Measurements from ENCODE around the gene ST8SIA6. TPM values are rescaled to one million over a fixed set of nuclear protein-coding genes. Genes with fewer than 3 reads are reported as not detected.
"Not testable (repeated sequence)": the region's sequence is repeated elsewhere in the genome, so short reads cannot be mapped to it uniquely, and the experiment has no call there.

Gene ST8SIA6
- total RNA-seq, 1 donor from 2014 or later, result 4.3 TPM

- DNase-seq (ENCODE audit: low spot score), result no peak
Measured at GRCh38 chr10:17457083-17457482, 2.7 kb upstream of the ST8SIA6 start.

DNA sequence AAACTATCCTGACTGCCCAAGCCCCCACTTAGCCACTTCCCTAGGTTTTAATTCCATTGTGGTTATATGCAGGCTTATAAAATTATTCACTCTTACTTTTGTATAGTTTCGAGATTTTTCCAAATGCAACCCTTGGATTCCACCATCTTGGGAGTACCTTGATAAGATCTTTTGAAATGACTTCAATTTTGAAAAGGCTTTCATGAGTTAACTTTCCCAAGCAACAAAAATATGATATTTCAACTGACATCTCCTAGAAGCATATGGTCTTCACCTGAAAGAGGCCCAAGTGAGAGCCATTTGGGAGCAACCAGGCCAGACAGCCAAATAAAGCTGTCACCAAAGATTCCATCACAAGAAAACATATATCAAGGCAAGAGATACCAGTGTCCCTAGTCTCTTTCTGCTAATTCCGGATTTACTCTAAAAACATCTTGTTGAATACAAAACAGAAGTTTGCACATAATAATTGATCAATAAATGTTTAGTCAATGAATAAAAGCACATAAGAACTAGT, 1.7 kb upstream of the ST8SIA6 start:
- DNase-seq (ENCODE audit: low spot score), result no peak

GRCh38 chr10:17455015-17455520, 673 bp upstream of the ST8SIA6 start:
- DNase-seq (ENCODE audit: low spot score), result no peak

DNA sequence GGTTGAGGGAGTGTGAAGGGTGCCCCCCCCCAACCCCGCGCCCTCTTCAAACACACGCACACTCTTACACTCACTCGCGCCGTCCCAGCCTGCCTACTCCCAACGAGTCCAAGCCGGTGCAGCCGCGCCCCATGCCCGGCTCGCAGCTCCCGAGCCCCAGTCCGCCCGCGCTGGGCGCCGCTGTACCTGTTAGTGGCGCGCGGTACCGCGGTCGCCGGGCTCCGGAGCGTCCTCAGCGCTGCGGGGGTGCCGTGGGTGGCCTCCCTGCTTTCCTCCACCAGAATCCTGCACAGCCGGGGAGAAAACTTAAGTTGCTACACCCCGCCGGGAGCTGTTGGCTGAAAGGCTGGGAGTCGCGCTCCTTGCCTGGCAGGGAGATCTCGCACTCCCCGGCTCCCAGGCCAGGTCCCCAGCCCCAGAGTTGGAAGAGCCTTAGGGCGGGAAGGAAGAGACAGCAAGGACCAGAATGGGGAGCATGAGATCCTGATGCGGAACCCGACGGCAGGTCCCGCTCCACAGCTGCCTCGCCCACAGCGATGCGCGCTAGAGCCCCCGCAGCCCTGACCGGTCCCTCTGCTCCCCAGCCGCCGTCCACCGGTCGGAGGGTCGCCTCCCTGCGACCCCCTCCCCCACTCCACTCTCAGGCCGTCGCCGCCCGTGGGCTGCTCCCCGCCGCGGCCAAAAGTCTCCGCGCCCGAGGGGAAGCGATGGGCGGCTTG, 863 bp downstream of the ST8SIA6 start:
- DNase-seq (ENCODE audit: low spot score), result no peak

- DNase-seq (ENCODE audit: low spot score), result no peak
Measured at GRCh38 chr10:17453035-17453372, 1.4 kb downstream of the ST8SIA6 start.

DNA sequence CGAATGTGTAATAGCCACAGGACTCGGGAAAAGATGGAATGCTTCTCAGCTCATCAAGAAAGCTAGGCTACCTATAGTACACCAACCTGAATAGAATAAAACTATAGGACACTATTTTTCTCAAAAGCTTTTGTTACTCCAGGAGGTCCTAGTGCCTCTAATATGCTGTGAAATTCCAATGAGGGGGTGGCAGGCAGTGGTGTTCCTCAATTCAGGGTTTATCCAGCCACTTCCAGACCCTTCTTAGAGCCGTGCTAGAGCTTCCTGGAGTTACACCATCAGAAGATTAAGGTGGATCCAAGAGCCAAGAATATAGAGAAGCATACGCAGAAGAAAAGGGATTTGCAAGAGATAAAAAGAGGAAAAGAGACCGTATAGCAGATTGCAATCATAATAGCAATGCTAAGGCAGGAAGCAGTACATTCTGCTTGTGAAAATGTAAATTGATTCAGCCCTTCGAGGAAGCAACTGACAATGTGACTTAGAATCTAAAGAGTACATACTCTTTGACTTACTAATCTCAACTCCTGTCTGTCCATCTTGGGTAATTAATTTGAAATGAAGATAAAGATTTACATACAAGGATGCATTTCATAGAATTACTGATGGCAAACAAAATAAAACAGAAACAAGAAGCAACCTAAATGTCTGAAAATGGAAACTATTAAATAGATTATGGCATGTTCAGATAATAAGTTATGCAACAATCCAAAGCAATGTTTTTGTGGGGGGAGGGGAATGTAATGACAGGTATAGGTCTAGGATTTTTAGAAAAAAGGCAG, 2.1 kb downstream of the ST8SIA6 start:
- DNase-seq (ENCODE audit: low spot score), result no peak

DNA sequence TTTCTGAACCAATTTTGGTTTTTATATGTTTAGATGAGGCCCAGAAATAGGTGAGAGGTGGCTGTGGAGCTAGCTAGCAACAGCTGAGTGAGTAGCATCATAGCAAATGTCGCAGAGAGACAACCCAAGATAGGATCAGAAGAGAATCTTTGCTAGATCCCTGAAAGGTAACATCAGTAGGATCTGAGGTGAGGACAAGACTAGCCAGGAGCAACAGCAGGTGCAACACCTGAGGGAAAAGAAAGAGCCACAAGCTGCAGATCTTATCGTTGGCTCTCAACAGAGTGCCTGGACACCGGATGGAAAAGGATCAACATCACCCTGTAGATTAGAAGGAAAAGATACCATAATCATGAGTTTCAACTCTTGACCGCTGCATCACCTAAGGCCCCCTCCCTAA, 4.4 kb downstream of the ST8SIA6 start:
- no peak for DNase-seq (ENCODE audit: low spot score)

GRCh38 chr10:17445400-17445998, 8.9 kb downstream of the ST8SIA6 start:
- DNase-seq (ENCODE audit: low spot score), result no peak

- no peak for DNase-seq (ENCODE audit: low spot score)
Measured at GRCh38 chr10:17444388-17444714, 10.0 kb downstream of the ST8SIA6 start.

GRCh38 chr10:17443707-17444387, 10.5 kb downstream of the ST8SIA6 start:
- DNase-seq (ENCODE audit: low spot score), result no peak

DNA sequence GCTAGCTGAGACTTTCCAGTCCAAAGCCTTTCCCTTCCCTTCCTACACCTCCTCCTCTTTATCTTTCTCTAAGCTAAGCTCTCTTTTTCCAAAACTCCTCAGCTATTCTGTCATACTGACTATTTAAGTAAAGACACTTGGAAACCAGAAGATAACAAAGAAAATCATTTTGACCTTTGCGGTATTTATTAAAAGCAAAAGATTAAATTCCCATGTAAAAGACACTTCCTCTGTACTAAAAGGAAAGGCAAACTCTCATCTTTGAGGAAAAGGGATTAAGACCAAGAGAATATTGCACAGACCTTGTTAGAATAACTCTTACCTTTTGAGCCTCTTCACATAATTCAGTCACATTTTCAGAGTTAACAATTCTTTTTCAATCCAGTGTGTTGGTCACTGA, 15.8 kb downstream of the ST8SIA6 start:
- DNase-seq (ENCODE audit: low spot score), result no peak

DNA sequence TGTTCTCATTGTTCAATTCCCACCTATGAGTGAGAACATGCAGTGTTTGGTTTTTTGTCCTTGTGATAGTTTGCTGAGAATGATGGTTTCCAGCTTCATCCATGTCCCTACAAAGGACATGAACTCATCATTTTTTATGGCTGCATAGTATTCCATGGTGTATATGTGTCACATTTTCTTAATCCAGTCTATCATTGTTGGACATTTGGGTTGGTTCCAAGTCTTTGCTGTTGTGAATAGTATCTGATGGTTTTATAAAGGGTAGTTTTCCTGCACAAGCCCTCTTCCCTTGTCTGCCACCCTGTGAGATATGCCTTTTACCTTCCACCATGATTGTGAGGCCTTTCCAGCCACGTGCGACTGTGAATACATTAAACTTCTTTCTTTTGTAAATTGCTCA, 17.8 kb downstream of the ST8SIA6 start:
- DNase-seq (ENCODE audit: low spot score), result not testable (repeated sequence)

DNA sequence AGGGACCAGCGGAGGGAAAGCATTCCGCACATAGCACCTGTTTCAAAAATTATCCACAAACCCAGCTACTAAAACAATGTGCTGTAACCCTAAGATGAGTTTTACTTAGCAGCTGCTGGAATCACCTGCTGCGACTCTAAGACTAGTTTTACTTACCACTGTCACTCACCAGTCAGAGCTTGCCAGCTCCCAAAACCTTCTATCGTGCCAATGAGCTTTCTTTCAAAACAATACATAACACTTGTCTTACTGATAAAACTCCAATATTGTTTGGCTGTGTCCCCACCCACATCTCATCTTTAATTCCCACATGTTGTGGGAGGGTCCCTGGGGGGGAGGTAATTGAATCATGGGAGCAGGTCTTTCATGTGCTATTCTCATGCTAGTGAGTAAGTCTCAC, 18.4 kb downstream of the ST8SIA6 start:
- DNase-seq (ENCODE audit: low spot score), result no peak

GRCh38 chr10:17435187-17435586, 19.2 kb downstream of the ST8SIA6 start:
- no peak for DNase-seq (ENCODE audit: low spot score)

- no peak for DNase-seq (ENCODE audit: low spot score)
Measured at GRCh38 chr10:17432723-17433122, 21.7 kb downstream of the ST8SIA6 start.

- DNase-seq (ENCODE audit: low spot score), result no peak
Measured at GRCh38 chr10:17431871-17432311, 22.5 kb downstream of the ST8SIA6 start.

DNA sequence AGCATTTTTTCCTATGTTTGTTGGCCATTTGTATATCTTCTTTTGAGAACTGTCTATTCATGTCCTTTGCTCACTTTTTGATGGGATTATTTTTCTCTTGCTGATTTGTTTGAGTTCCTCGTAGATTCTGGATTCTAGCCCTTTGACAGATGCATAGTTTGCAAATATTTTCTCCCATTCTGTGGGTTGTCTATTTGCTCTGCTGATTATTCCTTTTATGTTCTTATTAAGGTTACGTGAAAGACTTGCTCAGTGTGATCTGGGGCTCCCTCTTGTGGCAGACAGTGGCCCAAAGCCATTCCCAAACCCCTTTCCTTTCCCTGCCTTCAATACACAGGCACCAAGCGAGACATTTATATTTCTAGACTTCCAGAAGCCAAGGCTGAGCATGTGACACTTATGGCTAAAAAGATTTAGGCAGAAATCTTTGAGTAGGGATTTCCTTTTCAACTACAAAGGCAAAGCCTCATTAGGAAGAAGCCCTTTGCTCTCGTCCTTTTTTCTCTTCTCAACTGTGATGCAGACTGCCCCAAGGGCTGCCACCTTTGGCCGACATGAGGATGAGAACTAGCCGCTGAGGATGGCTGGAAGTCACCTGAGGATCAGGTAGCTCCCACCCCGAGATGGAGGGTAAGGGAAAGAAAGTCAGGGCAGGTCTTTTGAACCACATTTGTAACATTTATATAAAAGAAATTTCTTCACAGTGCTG, 23.6 kb downstream of the ST8SIA6 start:
- DNase-seq (ENCODE audit: low spot score), result peak; percentile 78

DNA sequence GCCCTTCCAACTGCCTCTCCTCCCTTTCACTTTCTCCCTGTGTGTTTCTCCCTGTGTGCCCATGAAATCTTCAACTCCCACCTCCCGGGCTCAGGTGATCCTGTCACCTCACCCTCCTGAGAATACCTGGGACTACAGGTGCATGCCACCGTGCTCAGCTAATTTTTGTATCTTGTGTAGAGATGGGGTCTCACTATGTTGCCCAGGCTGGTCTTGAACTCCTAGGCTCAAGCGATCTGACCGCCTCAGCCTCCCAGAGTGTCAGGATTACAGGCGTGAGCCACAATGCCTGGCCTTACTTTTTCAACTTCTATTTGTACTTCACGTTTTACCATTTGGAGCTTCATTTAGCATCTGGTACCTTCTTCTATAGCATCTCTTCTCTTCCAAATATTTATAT, 24.9 kb downstream of the ST8SIA6 start:
- no peak for DNase-seq (ENCODE audit: low spot score)

GRCh38 chr10:17428351-17429097, 25.9 kb downstream of the ST8SIA6 start:
- no peak for DNase-seq (ENCODE audit: low spot score)

- no peak for DNase-seq (ENCODE audit: low spot score)
Measured at GRCh38 chr10:17427666-17428350, 26.6 kb downstream of the ST8SIA6 start.
